Right atrium auricular region (tissue), 2 donors: ENCODE data around the gene LILRB1. TPM values are rescaled to one million over a fixed set of nuclear protein-coding genes. Genes with fewer than 3 reads are reported as not detected.
"Not testable (repeated sequence)": the region's sequence is repeated elsewhere in the genome, so short reads cannot be mapped to it uniquely, and the experiment has no call there.

Source experiments
- DNase-seq: peaks from one replicate; pipeline ENCODE4 v3.0.0-alpha.2; 2019; ENCODE audit warnings: low spot score
- H3K27ac ChIP-seq, 2 donors: fragments of 200-600 bp; sonication (generic); 1 replicate in 1 of 2; 2 replicates in 1 of 2; pipeline ENCODE4 v1.5.1; 2016 to 2019
- H3K27me3 ChIP-seq, 2 donors: fragments of 200-600 bp; sonication (generic); one replicate each; pipeline versions ENCODE4 v1.5.1 to v1.6.0; 2017 to 2019
- H3K36me3 ChIP-seq: fragments of 200-600 bp; sonication (generic); one replicate; pipeline ENCODE4 v1.5.1; 2016
- H3K4me1 ChIP-seq, 2 donors: fragments of 200-600 bp; sonication (generic); one replicate each; pipeline versions ENCODE4 v1.5.1 to v1.6.0; 2017 to 2019
- H3K4me3 ChIP-seq, 2 donors: fragments of 200-600 bp; sonication (generic); 1 replicate in 1 of 2; 2 replicates in 1 of 2; pipeline ENCODE4 v1.5.1; 2017 to 2019; ENCODE audit warnings: mild to moderate bottlenecking in 1 of 2, moderate library complexity in 1 of 2
- H3K9me3 ChIP-seq, 2 donors: fragments of 200-600 bp; sonication (generic); one replicate each; pipeline ENCODE4 v1.5.1; 2019
- total RNA-seq, 2 donors: library from RNA; depleted of rRNA; stranded (reverse); fragments of >200 nt; gene quantifications; one replicate each; pipeline ENCODE4 v1.1.0, GENCODE V29; 2016
- TF ChIP-seq, protein P1 (sequence below), 2 donors: fragments of 200-600 bp; sonication (generic); IDR thresholded peaks; one replicate each; pipeline ENCODE4 v1.5.1; 2019; ENCODE audit warnings: antibody characterized with exemption in 2 of 2

The LILRB1 gene
- total RNA-seq, 2 donors from 2014 or later = 0.33 to 1.9 TPM

GRCh38 chr19:54673222-54673621, 42.9 kb downstream of the LILRB1 start:
- no peaks in the 10 kb centered on the region for H3K27me3 ChIP-seq
- no peak for DNase-seq
- H3K36me3 ChIP-seq = no peaks in the 10 kb centered on the region
- TF ChIP-seq, protein P1, sequence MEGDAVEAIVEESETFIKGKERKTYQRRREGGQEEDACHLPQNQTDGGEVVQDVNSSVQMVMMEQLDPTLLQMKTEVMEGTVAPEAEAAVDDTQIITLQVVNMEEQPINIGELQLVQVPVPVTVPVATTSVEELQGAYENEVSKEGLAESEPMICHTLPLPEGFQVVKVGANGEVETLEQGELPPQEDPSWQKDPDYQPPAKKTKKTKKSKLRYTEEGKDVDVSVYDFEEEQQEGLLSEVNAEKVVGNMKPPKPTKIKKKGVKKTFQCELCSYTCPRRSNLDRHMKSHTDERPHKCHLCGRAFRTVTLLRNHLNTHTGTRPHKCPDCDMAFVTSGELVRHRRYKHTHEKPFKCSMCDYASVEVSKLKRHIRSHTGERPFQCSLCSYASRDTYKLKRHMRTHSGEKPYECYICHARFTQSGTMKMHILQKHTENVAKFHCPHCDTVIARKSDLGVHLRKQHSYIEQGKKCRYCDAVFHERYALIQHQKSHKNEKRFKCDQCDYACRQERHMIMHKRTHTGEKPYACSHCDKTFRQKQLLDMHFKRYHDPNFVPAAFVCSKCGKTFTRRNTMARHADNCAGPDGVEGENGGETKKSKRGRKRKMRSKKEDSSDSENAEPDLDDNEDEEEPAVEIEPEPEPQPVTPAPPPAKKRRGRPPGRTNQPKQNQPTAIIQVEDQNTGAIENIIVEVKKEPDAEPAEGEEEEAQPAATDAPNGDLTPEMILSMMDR (IDR thresholded peaks at IDR 0.05) = no peak
- peaks cover 0 to 15% of the 10 kb centered on the region in 2 donors for H3K9me3 ChIP-seq
- H3K4me3 ChIP-seq = no peak overlapping the region
- no peak overlapping the region for H3K27ac ChIP-seq
- H3K4me1 ChIP-seq = no peaks in the 10 kb centered on the region

GRCh38 chr19:54674021-54674617, 43.8 kb downstream of the LILRB1 start:
- Histone ChIP-seq H3K4me3 (no peak overlapping the region), H3K27me3 (no peaks in the 10 kb centered on the region), H3K4me1 (no peaks in the 10 kb centered on the region), H3K9me3 (peaks cover 0 to 6% of the 10 kb centered on the region in 2 donors), H3K27ac (no peak overlapping the region), H3K36me3 (no peaks in the 10 kb centered on the region)
- TF ChIP-seq, protein P1 (IDR thresholded peaks at IDR 0.05) = peak; percentile 33 to 64
- DNase-seq = no peak

DNA sequence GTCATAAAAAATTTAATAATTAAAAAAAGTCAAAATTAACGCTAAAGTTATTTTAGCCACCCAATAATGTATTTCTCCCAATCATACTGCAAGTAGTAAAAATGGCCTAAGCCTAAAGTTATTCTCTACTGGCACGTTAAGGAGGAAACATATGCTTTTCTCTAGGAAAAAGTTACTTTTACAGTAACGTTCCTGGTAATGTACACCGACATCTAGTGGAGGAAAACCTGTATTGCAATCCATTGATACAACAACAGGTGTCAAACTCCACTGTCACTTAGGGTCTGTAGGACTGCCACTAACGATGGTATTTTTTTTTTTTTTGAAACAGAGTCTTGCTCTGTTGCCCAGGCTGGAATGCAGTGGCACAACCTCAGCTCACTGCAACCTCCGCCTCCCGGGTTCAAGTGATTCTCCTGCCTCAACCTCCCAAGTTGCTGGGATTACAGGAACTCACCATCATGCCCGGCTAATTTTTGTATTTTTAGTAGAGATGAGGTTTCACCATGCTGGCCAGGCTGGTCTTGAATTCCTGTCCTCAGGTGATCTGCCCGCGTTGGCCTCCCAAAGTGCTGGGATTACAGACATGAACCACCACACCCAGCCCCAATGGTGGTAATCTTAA, 46.0 kb downstream of the LILRB1 start:
- H3K9me3 ChIP-seq, H3K36me3 ChIP-seq, DNase-seq, H3K4me3 ChIP-seq, H3K4me1 ChIP-seq, H3K27me3 ChIP-seq, H3K27ac ChIP-seq: not testable (repeated sequence)
- TF ChIP-seq, protein P1 (IDR thresholded peaks at IDR 0.05) = peak; percentile 77 to 85

DNA sequence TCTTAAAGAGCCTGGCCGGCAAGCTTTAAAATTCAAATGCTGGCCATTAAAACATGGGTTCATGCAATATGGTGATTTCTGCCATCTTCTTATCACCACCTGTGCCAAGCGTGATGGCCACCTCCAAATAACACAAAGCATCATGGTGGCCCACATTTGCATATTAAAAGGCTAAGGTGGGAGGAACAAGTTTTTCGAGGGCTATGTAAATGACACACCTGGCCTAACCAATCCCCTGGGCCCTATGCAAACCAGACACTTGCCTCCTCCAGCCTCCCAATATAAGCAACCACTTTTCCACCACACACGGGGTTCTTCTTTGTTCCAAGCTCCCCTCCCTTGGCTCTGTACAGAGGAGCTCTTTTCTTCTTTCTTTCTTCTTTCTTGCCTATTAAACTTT, 46.9 kb downstream of the LILRB1 start:
- Histone ChIP-seq H3K4me3 (no peak overlapping the region), H3K27me3 (no peaks in the 10 kb centered on the region), H3K4me1 (no peaks in the 10 kb centered on the region), H3K27ac (no peak overlapping the region), H3K9me3 (no peaks in the 10 kb centered on the region), H3K36me3 (no peaks in the 10 kb centered on the region)
- TF ChIP-seq, protein P1 (IDR thresholded peaks at IDR 0.05) = no peak
- no peak for DNase-seq

DNA sequence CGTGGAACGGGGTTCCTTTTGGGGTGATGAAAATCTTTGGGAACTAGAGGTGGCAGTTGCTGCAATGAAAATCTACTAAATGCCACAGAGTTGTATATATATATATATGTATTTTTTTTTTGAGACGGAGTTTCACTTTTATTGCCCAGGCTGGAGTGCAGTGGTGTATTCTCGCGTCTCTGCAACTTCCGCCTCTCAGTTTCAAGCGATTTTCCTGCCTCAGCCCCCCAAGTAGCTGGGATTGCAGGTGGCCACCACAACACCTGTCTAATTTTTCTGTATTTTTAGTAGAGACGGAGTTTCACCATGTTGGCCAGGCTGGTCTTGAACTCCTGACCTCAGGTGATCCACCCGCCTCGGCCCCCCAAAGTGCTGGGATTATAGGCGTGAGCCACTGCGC, 51.3 kb downstream of the LILRB1 start:
- H3K4me1 ChIP-seq, H3K36me3 ChIP-seq, H3K27me3 ChIP-seq, H3K9me3 ChIP-seq, DNase-seq, H3K4me3 ChIP-seq, H3K27ac ChIP-seq: not testable (repeated sequence)

GRCh38 chr19:54682306-54682856, 52.1 kb downstream of the LILRB1 start:
- Histone ChIP-seq H3K27ac (no peak overlapping the region), H3K27me3 (no peaks in the 10 kb centered on the region), H3K9me3 (no peaks in the 10 kb centered on the region), H3K36me3 (no peaks in the 10 kb centered on the region), H3K4me3 (no peak overlapping the region), H3K4me1 (no peaks in the 10 kb centered on the region)
- no peak for DNase-seq
- TF ChIP-seq, protein P1 (IDR thresholded peaks at IDR 0.05) = no peak
